K562 (cell line): ENCODE results near the gene COL4A4. TPM values are rescaled to one million over a fixed set of nuclear protein-coding genes. Genes with fewer than 3 reads are reported as not detected.

Experiments
- ATAC-seq: fragments of 200-7000 bp; cut with Tn5 transposase; 3 replicates; pipeline ENCODE4 v1.9.1; 2020; ENCODE audit warnings: moderate library complexity
- BruUV-seq: library from RNA; stranded (reverse); fragments of 400-500 nt; replicated peaks from 2 replicates; lab custom pipeline; 2021; lab: Mats Ljungman, UMichigan
- CTCF ChIA-PET: fragments of 300-600 bp; formaldehyde crosslinking; extraction: SDS; loops from one replicate; lab custom pipeline; 2021; ENCODE audit warnings: low intra/inter-chr PET ratio; lab: Yijun Ruan, JAX
- POLR2A ChIA-PET: fragments of 300-600, 350-650 bp; sonication (Branson Sonifier 250); formaldehyde crosslinking; extraction: SDS; loops from one replicate; lab custom pipeline; 2021; ENCODE audit warnings: antibody characterized with exemption, inconsistent platforms; lab: Yijun Ruan, JAX
- DNase-seq, 4 experiments: peaks; one replicate each; pipeline versions ENCODE4 v3.0.0 to v3.0.0-alpha.2; 2011 to 2018; ENCODE audit warnings: low spot score in 3 of 4, mixed read lengths in 3 of 4; ENCODE audit errors: extremely low read depth in 1 of 4
- FAIRE-seq: peaks from 2 replicates; lab custom pipeline; 2011; peaks lifted over from hg19 to GRCh38; lab: Jason Lieb, UNC
- H2AFZ ChIP-seq: 2 replicates; pipeline ENCODE4 v1.6.0; 2011; ENCODE audit warnings: low read depth, low read length, control low read depth, inconsistent platforms
- H3K27ac ChIP-seq: fragments of 200-600 bp; 3 replicates; pipeline ENCODE4 v1.8.0; 2011; ENCODE audit warnings: low read depth, mild to moderate bottlenecking, control low read depth, inconsistent platforms, low read length, moderate library complexity, mixed read lengths; ENCODE audit errors: extremely low read depth
- H3K27me3 ChIP-seq, 2 experiments: fragments of 300-600 bp in 1 of 2; 2 replicates in 1 of 2; 3 replicates in 1 of 2; pipeline versions ENCODE4 v1.6.0 to v1.8.0; 2011; ENCODE audit warnings: inconsistent platforms in 2 of 2, low read length in 2 of 2, mild to moderate bottlenecking in 1 of 2, mixed read lengths in 1 of 2, moderate library complexity in 1 of 2; ENCODE audit not compliant: control insufficient read depth in 2 of 2, insufficient read depth in 2 of 2
- H3K36me3 ChIP-seq: fragments of 300-600 bp; 3 replicates; pipeline ENCODE4 v1.8.0; 2011; ENCODE audit warnings: mild to moderate bottlenecking, low read length, inconsistent platforms; ENCODE audit not compliant: control insufficient read depth, insufficient read depth
- H3K4me1 ChIP-seq, 2 experiments: fragments of 200-600 bp in 1 of 2; replicated peaks in 1 of 2; 2 replicates in 1 of 2; 3 replicates in 1 of 2; pipeline versions ENCODE4 v1.5.1 to v1.8.0; 2011; ENCODE audit warnings: inconsistent platforms in 2 of 2, low read length in 2 of 2, mild to moderate bottlenecking in 1 of 2, mixed read lengths in 1 of 2, moderate library complexity in 1 of 2; ENCODE audit not compliant: control insufficient read depth in 2 of 2, insufficient read depth in 2 of 2
- H3K4me2 ChIP-seq: 2 replicates; pipeline ENCODE4 v1.6.1; 2011; ENCODE audit warnings: low read length, control low read depth, inconsistent platforms, mixed read lengths; ENCODE audit not compliant: insufficient read depth
- H3K4me3 ChIP-seq: fragments of 200-600 bp; sonication (generic), shearing (Covaris generic); 2 replicates; pipeline ENCODE4 v1.5.1; 2016; ENCODE audit warnings: control low read depth, inconsistent platforms
- H3K79me2 ChIP-seq: fragments of 200-600 bp; 3 replicates; pipeline ENCODE4 v1.8.0; 2011; ENCODE audit warnings: low read length, inconsistent platforms; ENCODE audit not compliant: control insufficient read depth, insufficient read depth
- H3K9ac ChIP-seq, 2 experiments: 2 replicates each; pipeline versions ENCODE4 v1.6.0 to v1.6.1; 2011; ENCODE audit warnings: low read depth in 2 of 2, low read length in 2 of 2, control low read depth in 1 of 2, inconsistent platforms in 1 of 2, mild to moderate bottlenecking in 1 of 2, mixed read lengths in 1 of 2; ENCODE audit not compliant: insufficient read depth in 1 of 2
- H3K9me1 ChIP-seq: one replicate; pipeline ENCODE4 v1.6.0; 2011; ENCODE audit warnings: inconsistent platforms, mild to moderate bottlenecking, low read length, moderate library complexity; ENCODE audit not compliant: control insufficient read depth, insufficient read depth
- H3K9me3 ChIP-seq: replicated peaks from 2 replicates; pipeline ENCODE4 v1.5.1; 2011; ENCODE audit warnings: low read depth, low read length, inconsistent platforms; ENCODE audit not compliant: control insufficient read depth, insufficient read depth
- H4K20me1 ChIP-seq: replicated peaks from 2 replicates; pipeline ENCODE4 v1.6.1; 2011; ENCODE audit warnings: low read length, inconsistent platforms, mixed read lengths; ENCODE audit not compliant: control insufficient read depth, insufficient read depth
- ARNT ChIP-seq, 2 experiments: fragments of 450-650 bp; IDR thresholded peaks; 2 replicates each; pipeline ENCODE4 v1.6.1; 2016; ENCODE audit warnings: mild to moderate bottlenecking in 1 of 2
- CHAMP1 ChIP-seq: fragments of 450-650 bp; IDR thresholded peaks from 2 replicates; pipeline ENCODE4 v1.6.1; 2016; ENCODE audit warnings: mild to moderate bottlenecking
- FOXJ2 ChIP-seq: fragments of 200-800 bp; sonication (Bioruptor generic); IDR thresholded peaks from 2 replicates; pipeline ENCODE4 v1.6.1; 2016; ENCODE audit warnings: missing genetic modification characterization, missing compliant biosample characterization
- HNRNPLL ChIP-seq: fragments of 200-400 bp; formaldehyde crosslinking; IDR thresholded peaks from 2 replicates; pipeline ENCODE4 v1.6.1; 2017; ENCODE audit warnings: low read length, low read depth, mild to moderate bottlenecking; ENCODE audit not compliant: poor library complexity, severe bottlenecking
- IRF1 ChIP-seq: sonication (generic); formaldehyde crosslinking; IDR thresholded peaks from 2 replicates; pipeline ENCODE4 v1.8.0; 2022; ENCODE audit warnings: missing genetic modification reagents, mild to moderate bottlenecking, borderline replicate concordance
- MAFG ChIP-seq: fragments of 450-650 bp; conservative IDR thresholded peaks from 2 replicates; pipeline ENCODE4 v1.6.1; 2016; ENCODE audit warnings: missing genetic modification characterization, missing compliant biosample characterization
- MAX ChIP-seq: sonication (generic); formaldehyde crosslinking; IDR thresholded peaks from 2 replicates; pipeline ENCODE4 v1.9.0; 2022; ENCODE audit warnings: mild to moderate bottlenecking, missing genetic modification reagents
- MCM2 ChIP-seq: fragments of 450-650 bp; IDR thresholded peaks from 2 replicates; pipeline ENCODE4 v1.6.1; 2017; ENCODE audit warnings: low read depth, mild to moderate bottlenecking
- SOX6 ChIP-seq: fragments of 450-650 bp; IDR thresholded peaks from 2 replicates; pipeline ENCODE4 v1.6.1; 2014; ENCODE audit warnings: mild to moderate bottlenecking
- SREBF2 ChIP-seq: sonication (generic); formaldehyde crosslinking; IDR thresholded peaks from 2 replicates; pipeline ENCODE4 v1.4.0; 2020; ENCODE audit warnings: mild to moderate bottlenecking, missing genetic modification reagents
- U2AF2 ChIP-seq: fragments of 200-400 bp; formaldehyde crosslinking; optimal IDR thresholded peaks from 2 replicates; pipeline ENCODE3; 2017; ENCODE audit warnings: low read depth, mild to moderate bottlenecking, low read length
- ZNF12 ChIP-seq: sonication (generic); formaldehyde crosslinking; IDR thresholded peaks from 2 replicates; pipeline ENCODE4 v1.4.0; 2020; ENCODE audit warnings: mild to moderate bottlenecking, missing genetic modification reagents
- ZNF785 ChIP-seq: fragments of 250-450 bp; sonication (Bioruptor Pico); IDR thresholded peaks from 2 replicates; pipeline ENCODE4 v1.4.0; 2020; ENCODE audit warnings: mild to moderate bottlenecking
- WGBS: fragments of 100-300 bp; shearing (Covaris generic); methylation state at CpG from one replicate; pipeline ENCODE4 v1.1.6; 2016; ENCODE audit warnings: low coverage, mixed read lengths; ENCODE audit not compliant: insufficient coverage; ENCODE audit errors: missing lambda C conversion rate; 5-methylcytosine and 5-hydroxymethylcytosine counted together
- in situ Hi-C: fragments of 300-500 bp; cut with MboI; formaldehyde crosslinking; loops from 4 replicates; pipeline ENCODE4 v1.15.0; 2018; ENCODE audit warnings: inconsistent platforms, mixed read lengths
- intact Hi-C: fragments of 100-400 bp; cut with micrococcal nuclease; formaldehyde crosslinking; loops from 2 replicates; pipeline ENCODE4 v1.14.2; 2022
- polyA plus RNA-seq, 8 experiments: library from polyadenylated mRNA; depleted of rRNA in 4 of 8; stranded (reverse) in 5 of 8; unstranded in 3 of 8; fragments of >200 nt; fragmentation: Nextera tagmentation in 2 of 8; fragmentation: Illumina TruSeq in 1 of 8; extraction: Ambion mirVana in 2 of 8; extraction: Trizol in 1 of 8; gene quantifications; 2 replicates each; pipeline versions ENCODE4 v1.2.1 to v1.2.3, GENCODE V29; 2011 to 2014; ENCODE audit warnings: inconsistent platforms in 1 of 8, missing spikeins in 1 of 8
- total RNA-seq, 7 experiments: library from RNA; depleted of rRNA in 6 of 7; stranded (reverse); fragments of >200 nt in 6 of 7; fragmentation: Illumina TruSeq in 2 of 7; extraction: Trizol in 2 of 7; gene quantifications; 2 replicates each; pipeline versions ENCODE4 v1.2.1 to v1.2.3, GENCODE V29; 2011 to 2021; ENCODE audit warnings: low replicate concordance in 1 of 7
- TF ChIP-seq, protein P1 (sequence below): sonication (generic); formaldehyde crosslinking; IDR thresholded peaks from 2 replicates; pipeline ENCODE4 v1.8.0; 2023; ENCODE audit warnings: missing genetic modification reagents, mild to moderate bottlenecking, borderline replicate concordance

Gene COL4A4
- total and polyA plus RNA-seq, 9 of the 15 experiments (the other 6 are each of a cell fraction or from before 2014, with no cell fraction given), result under 0.01 to 0.01 TPM; not detected in 7

DNA sequence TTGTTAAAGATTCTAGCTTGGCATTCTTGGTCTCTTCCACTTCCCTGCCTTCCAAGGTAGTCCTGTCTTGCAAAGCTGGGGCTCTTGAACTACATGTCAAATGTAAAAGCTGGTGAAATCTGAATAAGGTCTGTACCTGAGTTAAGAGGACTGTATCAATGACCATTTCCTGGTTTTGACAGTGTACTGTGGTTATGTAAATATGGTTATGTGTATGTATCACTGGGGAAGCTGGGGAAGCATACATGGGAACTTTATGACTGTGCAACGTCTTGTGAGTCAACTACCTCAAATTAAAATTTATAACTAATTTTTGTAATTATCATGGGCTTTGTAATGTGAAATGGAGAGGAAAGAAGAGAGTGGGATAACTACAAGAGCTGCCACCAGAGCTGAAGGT lies 81.7 kb downstream of the COL4A4 start (continued):
- TF ChIP-seq, protein P1, sequence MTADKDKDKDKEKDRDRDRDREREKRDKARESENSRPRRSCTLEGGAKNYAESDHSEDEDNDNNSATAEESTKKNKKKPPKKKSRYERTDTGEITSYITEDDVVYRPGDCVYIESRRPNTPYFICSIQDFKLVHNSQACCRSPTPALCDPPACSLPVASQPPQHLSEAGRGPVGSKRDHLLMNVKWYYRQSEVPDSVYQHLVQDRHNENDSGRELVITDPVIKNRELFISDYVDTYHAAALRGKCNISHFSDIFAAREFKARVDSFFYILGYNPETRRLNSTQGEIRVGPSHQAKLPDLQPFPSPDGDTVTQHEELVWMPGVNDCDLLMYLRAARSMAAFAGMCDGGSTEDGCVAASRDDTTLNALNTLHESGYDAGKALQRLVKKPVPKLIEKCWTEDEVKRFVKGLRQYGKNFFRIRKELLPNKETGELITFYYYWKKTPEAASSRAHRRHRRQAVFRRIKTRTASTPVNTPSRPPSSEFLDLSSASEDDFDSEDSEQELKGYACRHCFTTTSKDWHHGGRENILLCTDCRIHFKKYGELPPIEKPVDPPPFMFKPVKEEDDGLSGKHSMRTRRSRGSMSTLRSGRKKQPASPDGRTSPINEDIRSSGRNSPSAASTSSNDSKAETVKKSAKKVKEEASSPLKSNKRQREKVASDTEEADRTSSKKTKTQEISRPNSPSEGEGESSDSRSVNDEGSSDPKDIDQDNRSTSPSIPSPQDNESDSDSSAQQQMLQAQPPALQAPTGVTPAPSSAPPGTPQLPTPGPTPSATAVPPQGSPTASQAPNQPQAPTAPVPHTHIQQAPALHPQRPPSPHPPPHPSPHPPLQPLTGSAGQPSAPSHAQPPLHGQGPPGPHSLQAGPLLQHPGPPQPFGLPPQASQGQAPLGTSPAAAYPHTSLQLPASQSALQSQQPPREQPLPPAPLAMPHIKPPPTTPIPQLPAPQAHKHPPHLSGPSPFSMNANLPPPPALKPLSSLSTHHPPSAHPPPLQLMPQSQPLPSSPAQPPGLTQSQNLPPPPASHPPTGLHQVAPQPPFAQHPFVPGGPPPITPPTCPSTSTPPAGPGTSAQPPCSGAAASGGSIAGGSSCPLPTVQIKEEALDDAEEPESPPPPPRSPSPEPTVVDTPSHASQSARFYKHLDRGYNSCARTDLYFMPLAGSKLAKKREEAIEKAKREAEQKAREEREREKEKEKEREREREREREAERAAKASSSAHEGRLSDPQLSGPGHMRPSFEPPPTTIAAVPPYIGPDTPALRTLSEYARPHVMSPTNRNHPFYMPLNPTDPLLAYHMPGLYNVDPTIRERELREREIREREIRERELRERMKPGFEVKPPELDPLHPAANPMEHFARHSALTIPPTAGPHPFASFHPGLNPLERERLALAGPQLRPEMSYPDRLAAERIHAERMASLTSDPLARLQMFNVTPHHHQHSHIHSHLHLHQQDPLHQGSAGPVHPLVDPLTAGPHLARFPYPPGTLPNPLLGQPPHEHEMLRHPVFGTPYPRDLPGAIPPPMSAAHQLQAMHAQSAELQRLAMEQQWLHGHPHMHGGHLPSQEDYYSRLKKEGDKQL, result no peak
- no peak for TF ChIP-seq MAX (CRISPR knock-in tag)
- no peak for TF ChIP-seq SOX6

GRCh38 chr2:227079726-227080125 lies 84.3 kb downstream of the COL4A4 start:
- ATAC-seq, result no peak
- no peaks in the 10 kb centered on the region for H4K20me1 ChIP-seq
- no peak overlapping the region for H3K4me2 ChIP-seq
- H3K4me1 ChIP-seq, result no peaks in the 10 kb centered on the region
- no TSS peak for BruUV-seq
- WGBS, result 0% methylated on average over 6 of the region's 6 CpGs
- H3K9ac ChIP-seq, result no peak overlapping the region
- H3K9me1 ChIP-seq, result no peaks in the 10 kb centered on the region
- in situ Hi-C loops, result no loop called here
- H3K79me2 ChIP-seq, result no peaks in the 10 kb centered on the region
- POLR2A ChIA-PET, result no interaction called here
- intact Hi-C loops, result no loop called here
- H3K27ac ChIP-seq, result no peak overlapping the region
- H3K36me3 ChIP-seq, result no peaks in the 10 kb centered on the region
- no peak overlapping the region for H2AFZ ChIP-seq
- CTCF ChIA-PET, result no interaction called here
- FAIRE-seq, result no peak
- H3K9me3 ChIP-seq, result no peaks in the 10 kb centered on the region
- H3K27me3 ChIP-seq, result no peaks in the 10 kb centered on the region
- H3K4me3 ChIP-seq, result no peak overlapping the region
- no peak for DNase-seq
- no peak for TF ChIP-seq SREBF2
- TF ChIP-seq IRF1 (CRISPR knock-in tag), result no peak
- no peak for TF ChIP-seq ZNF785 (CRISPR knock-in tag)
- TF ChIP-seq HNRNPLL, result no peak
- no peak for TF ChIP-seq ZNF12 (CRISPR knock-in tag)
- no peak for TF ChIP-seq U2AF2
- no peak for TF ChIP-seq CHAMP1
- TF ChIP-seq FOXJ2 (tag), result no peak
- TF ChIP-seq MAFG (tag), result no peak
- TF ChIP-seq ARNT (IDR thresholded peaks at IDR 0.05), result no peak
- TF ChIP-seq MCM2, result no peak
